Loucy (cell line): Measurements from ENCODE around the gene ZDHHC19.

Experiments
- EZH2phosphoT487 ChIP-seq: fragments of 200-600 bp; IDR thresholded peaks from 2 replicates; pipeline ENCODE4 v1.6.1; 2018; ENCODE audit warnings: antibody characterized with exemption, mild to moderate bottlenecking, moderate library complexity, borderline replicate concordance
- TF ChIP-seq, protein P1 (sequence below): fragments of 200-600 bp; sonication (generic); conservative IDR thresholded peaks from 2 replicates; pipeline ENCODE4 v1.5.1; 2014; ENCODE audit warnings: mild to moderate bottlenecking, antibody characterized with exemption, low read length

DNA sequence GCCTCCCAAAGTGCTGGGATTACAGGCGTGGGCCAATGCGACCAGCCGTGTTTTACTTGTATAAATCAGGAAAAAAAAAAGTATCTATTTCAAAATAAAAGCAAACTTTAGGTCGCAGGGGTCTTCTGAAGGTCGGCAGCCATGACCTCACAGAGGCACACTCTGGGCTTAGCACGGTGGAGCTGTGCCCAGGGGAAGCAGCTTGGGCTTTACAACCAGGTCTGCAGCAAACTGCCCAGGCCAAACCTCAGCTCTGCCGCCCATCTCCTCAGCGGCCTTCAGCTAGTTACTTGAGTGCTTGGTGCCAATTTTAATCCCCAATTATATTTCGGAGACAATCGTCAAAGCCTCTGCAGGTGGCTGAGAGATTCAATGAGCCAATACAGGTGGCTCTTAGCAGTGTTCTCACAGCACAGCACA is 30.1 kb downstream of the ZDHHC19 start:
- TF ChIP-seq, protein P1, sequence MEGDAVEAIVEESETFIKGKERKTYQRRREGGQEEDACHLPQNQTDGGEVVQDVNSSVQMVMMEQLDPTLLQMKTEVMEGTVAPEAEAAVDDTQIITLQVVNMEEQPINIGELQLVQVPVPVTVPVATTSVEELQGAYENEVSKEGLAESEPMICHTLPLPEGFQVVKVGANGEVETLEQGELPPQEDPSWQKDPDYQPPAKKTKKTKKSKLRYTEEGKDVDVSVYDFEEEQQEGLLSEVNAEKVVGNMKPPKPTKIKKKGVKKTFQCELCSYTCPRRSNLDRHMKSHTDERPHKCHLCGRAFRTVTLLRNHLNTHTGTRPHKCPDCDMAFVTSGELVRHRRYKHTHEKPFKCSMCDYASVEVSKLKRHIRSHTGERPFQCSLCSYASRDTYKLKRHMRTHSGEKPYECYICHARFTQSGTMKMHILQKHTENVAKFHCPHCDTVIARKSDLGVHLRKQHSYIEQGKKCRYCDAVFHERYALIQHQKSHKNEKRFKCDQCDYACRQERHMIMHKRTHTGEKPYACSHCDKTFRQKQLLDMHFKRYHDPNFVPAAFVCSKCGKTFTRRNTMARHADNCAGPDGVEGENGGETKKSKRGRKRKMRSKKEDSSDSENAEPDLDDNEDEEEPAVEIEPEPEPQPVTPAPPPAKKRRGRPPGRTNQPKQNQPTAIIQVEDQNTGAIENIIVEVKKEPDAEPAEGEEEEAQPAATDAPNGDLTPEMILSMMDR: no peak
- TF ChIP-seq EZH2phosphoT487: no peak
